Hepatocyte (in vitro differentiated cells): ENCODE measurements around the gene UBE3C.

Experiments used
- CTCF ChIP-seq: fragments of 200-600 bp; sonication (generic); IDR thresholded peaks from 2 replicates; pipeline ENCODE4 v1.5.1; 2016; ENCODE audit warnings: antibody characterized with exemption, mild to moderate bottlenecking; ENCODE audit not compliant: poor library complexity
- EZH2 ChIP-seq: fragments of 200-600 bp; sonication (generic); IDR thresholded peaks from 2 replicates; pipeline ENCODE4 v1.6.1; 2016; ENCODE audit warnings: antibody characterized with exemption, mild to moderate bottlenecking, borderline replicate concordance

DNA sequence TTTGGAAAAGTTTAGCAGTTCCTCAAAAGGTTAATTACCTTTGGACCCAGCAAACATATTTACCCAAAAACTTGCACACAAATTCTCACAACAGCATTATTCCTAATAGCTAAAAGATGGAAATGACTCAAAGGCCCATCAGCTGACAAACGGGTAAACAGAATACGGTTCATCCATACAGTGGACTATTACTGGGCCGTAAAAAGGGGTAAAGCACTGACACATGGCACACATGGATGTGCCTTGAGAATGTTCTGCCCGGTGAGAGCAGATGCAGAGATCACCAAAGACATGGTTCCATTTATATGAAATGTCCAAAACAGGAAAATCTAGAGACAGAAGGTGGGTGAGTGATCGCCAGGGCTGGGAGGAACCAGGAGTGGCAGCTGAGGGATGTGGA, 102.9 kb downstream of the UBE3C start:
- TF ChIP-seq EZH2 (no peak), CTCF (no peak)
